Mucosa of gallbladder (tissue), 1 donor: ENCODE results near the gene MEDAG. TPM values are rescaled to one million over a fixed set of nuclear protein-coding genes. Genes with fewer than 3 reads are reported as not detected.

Experiments
- DNase-seq: peaks from one replicate; pipeline ENCODE4 v3.0.0-alpha.2; 2020; ENCODE audit warnings: low spot score
- total RNA-seq: library from RNA; stranded (reverse); gene quantifications from one replicate; pipeline ENCODE4 v1.2.1, GENCODE V29; 2021
- donor health status: DM: no; HTN: no; CAD: no.

MEDAG gene
- total RNA-seq, 1 donor from 2014 or later, result 1.7 TPM

GRCh38 chr13:30872685-30873461 lies 33.2 kb upstream of the MEDAG start:
- DNase-seq, result no peak

- DNase-seq, result no peak
Observed at GRCh38 chr13:30873499-30873898, 32.6 kb upstream of the MEDAG start.

- DNase-seq, result no peak
Observed at GRCh38 chr13:30874111-30874510, 32.0 kb upstream of the MEDAG start.

- no peak for DNase-seq
Observed at GRCh38 chr13:30874561-30874960, 31.5 kb upstream of the MEDAG start.

GRCh38 chr13:30877335-30877734 lies 28.7 kb upstream of the MEDAG start:
- no peak for DNase-seq

GRCh38 chr13:30880151-30880855 lies 25.8 kb upstream of the MEDAG start:
- DNase-seq, result no peak

- no peak for DNase-seq
Observed at GRCh38 chr13:30880856-30881155, 25.3 kb upstream of the MEDAG start.

- DNase-seq, result no peak
Observed at GRCh38 chr13:30881191-30881651, 24.9 kb upstream of the MEDAG start.

GRCh38 chr13:30882026-30882850 lies 23.8 kb upstream of the MEDAG start:
- DNase-seq, result no peak

GRCh38 chr13:30882996-30883766 lies 22.9 kb upstream of the MEDAG start:
- no peak for DNase-seq

- DNase-seq, result no peak
Observed at GRCh38 chr13:30884543-30884942, 21.5 kb upstream of the MEDAG start.

- DNase-seq, result no peak
Observed at GRCh38 chr13:30889196-30889690, 16.8 kb upstream of the MEDAG start.

- no peak for DNase-seq
Observed at GRCh38 chr13:30892966-30893365, 13.1 kb upstream of the MEDAG start.

- no peak for DNase-seq
Observed at GRCh38 chr13:30895773-30896172, 10.3 kb upstream of the MEDAG start.

GRCh38 chr13:30898070-30898469 lies 8.0 kb upstream of the MEDAG start:
- DNase-seq, result no peak

GRCh38 chr13:30898678-30899241 lies 7.3 kb upstream of the MEDAG start:
- DNase-seq, result no peak

GRCh38 chr13:30900436-30900835 lies 5.6 kb upstream of the MEDAG start:
- no peak for DNase-seq

- no peak for DNase-seq
Observed at GRCh38 chr13:30900952-30901749, 4.9 kb upstream of the MEDAG start.

GRCh38 chr13:30904043-30904442 lies 2.0 kb upstream of the MEDAG start:
- DNase-seq, result no peak

- DNase-seq, result no peak
Observed at GRCh38 chr13:30906411-30907051, 460 bp downstream of the MEDAG start.
